H9 (cell line): Measurements from ENCODE around the gene PDE7B. TPM values are rescaled to one million over a fixed set of nuclear protein-coding genes. Genes with fewer than 3 reads are reported as not detected.

Source experiments
- DNase-seq: peaks from one replicate; pipeline ENCODE4 v3.0.0-alpha.2; 2017
- H2AFZ ChIP-seq: one replicate; pipeline ENCODE4 v1.6.1; 2013; ENCODE audit warnings: mild to moderate bottlenecking, low read length, control low read depth, moderate library complexity
- H2AK5ac ChIP-seq: 2 replicates; pipeline ENCODE4 v1.6.1; 2013; ENCODE audit warnings: low read length, control low read depth, mixed read lengths; ENCODE audit not compliant: insufficient read length
- H2BK120ac ChIP-seq: one replicate; pipeline ENCODE4 v1.6.1; 2013; ENCODE audit warnings: low read depth, mild to moderate bottlenecking, low read length, control low read depth, inconsistent platforms; ENCODE audit not compliant: poor library complexity, severe bottlenecking
- H2BK12ac ChIP-seq: 2 replicates; pipeline ENCODE4 v1.6.1; 2013; ENCODE audit warnings: low read length, control low read depth, mixed read lengths, low read depth; ENCODE audit not compliant: insufficient read length
- H2BK15ac ChIP-seq: 2 replicates; pipeline ENCODE4 v1.6.1; 2013; ENCODE audit warnings: low read depth, low read length, control low read depth
- H2BK20ac ChIP-seq: one replicate; pipeline ENCODE4 v1.6.1; 2013; ENCODE audit warnings: low read depth, mild to moderate bottlenecking, low read length, control low read depth, inconsistent platforms; ENCODE audit not compliant: poor library complexity, severe bottlenecking
- H2BK5ac ChIP-seq: 2 replicates; pipeline ENCODE4 v1.6.1; 2013; ENCODE audit warnings: low read length, control low read depth, mixed read lengths; ENCODE audit not compliant: insufficient read length
- H3K14ac ChIP-seq: 2 replicates; pipeline ENCODE4 v1.6.1; 2013; ENCODE audit warnings: low read length, control low read depth; ENCODE audit not compliant: insufficient read depth
- H3K18ac ChIP-seq: 2 replicates; pipeline ENCODE4 v1.6.1; 2013; ENCODE audit warnings: low read depth, mild to moderate bottlenecking, mixed read lengths, low read length, control low read depth; ENCODE audit not compliant: insufficient read length
- H3K23ac ChIP-seq: 2 replicates; pipeline ENCODE4 v1.6.1; 2013; ENCODE audit warnings: low read length, control low read depth, mixed read lengths, low read depth; ENCODE audit not compliant: insufficient read length
- H3K23me2 ChIP-seq: 2 replicates; pipeline ENCODE4 v1.6.1; 2013; ENCODE audit warnings: low read depth, mild to moderate bottlenecking, mixed read lengths, low read length, control low read depth; ENCODE audit not compliant: insufficient read length, poor library complexity, severe bottlenecking
- H3K27ac ChIP-seq: 2 replicates; pipeline ENCODE4 v1.5.1; 2013; ENCODE audit warnings: low read length, control low read depth, mixed read lengths, low read depth; ENCODE audit not compliant: insufficient read length
- H3K27me3 ChIP-seq: 2 replicates; pipeline ENCODE4 v1.6.1; 2013; ENCODE audit warnings: low read length, control low read depth, inconsistent platforms; ENCODE audit not compliant: insufficient read depth
- H3K4ac ChIP-seq: 2 replicates; pipeline ENCODE4 v1.6.1; 2013; ENCODE audit warnings: low read depth, mild to moderate bottlenecking, control low read depth, inconsistent platforms, low read length, moderate library complexity
- H3K4me1 ChIP-seq: 2 replicates; pipeline ENCODE4 v1.6.1; 2013; ENCODE audit warnings: low read length, control low read depth, inconsistent platforms; ENCODE audit not compliant: insufficient read depth
- H3K4me2 ChIP-seq: 2 replicates; pipeline ENCODE4 v1.6.1; 2013; ENCODE audit warnings: low read length, control low read depth, mixed read lengths; ENCODE audit not compliant: insufficient read length, insufficient read depth
- H3K56ac ChIP-seq: 2 replicates; pipeline ENCODE4 v1.6.1; 2013; ENCODE audit warnings: low read depth, mild to moderate bottlenecking, mixed read lengths, low read length, control low read depth; ENCODE audit not compliant: insufficient read length
- H3K79me1 ChIP-seq: 2 replicates; pipeline ENCODE4 v1.6.1; 2013; ENCODE audit warnings: low read depth, mild to moderate bottlenecking, moderate library complexity, low read length, control low read depth, inconsistent platforms; ENCODE audit not compliant: insufficient read depth, poor library complexity, severe bottlenecking
- H3K79me2 ChIP-seq: 2 replicates; pipeline ENCODE4 v1.6.1; 2013; ENCODE audit warnings: low read length, control low read depth, inconsistent platforms; ENCODE audit not compliant: insufficient read depth
- H3K9ac ChIP-seq: 2 replicates; pipeline ENCODE4 v1.6.1; 2013; ENCODE audit warnings: low read length, control low read depth, mixed read lengths; ENCODE audit not compliant: insufficient read length; ENCODE audit errors: extremely low read depth
- H3K9me3 ChIP-seq: one replicate; pipeline ENCODE4 v1.6.1; 2013; ENCODE audit warnings: low read depth, low read length, inconsistent platforms; ENCODE audit not compliant: control insufficient read depth
- H3T11ph ChIP-seq: one replicate; pipeline ENCODE4 v1.6.1; 2013; ENCODE audit warnings: mild to moderate bottlenecking, low read length, control low read depth, inconsistent platforms
- H4K20me1 ChIP-seq: one replicate; pipeline ENCODE4 v1.6.1; 2013; ENCODE audit not compliant: control insufficient read depth, insufficient read length, insufficient read depth
- H4K5ac ChIP-seq: 2 replicates; pipeline ENCODE4 v1.6.1; 2013; ENCODE audit warnings: low read depth, mild to moderate bottlenecking, mixed read lengths, low read length, control low read depth; ENCODE audit not compliant: insufficient read length
- H4K8ac ChIP-seq: replicated peaks from 2 replicates; pipeline ENCODE4 v1.6.1; 2013; ENCODE audit warnings: low read length, control low read depth, mixed read lengths, low read depth; ENCODE audit not compliant: insufficient read length
- H4K91ac ChIP-seq: 2 replicates; pipeline ENCODE4 v1.6.1; 2013; ENCODE audit warnings: low read depth, mild to moderate bottlenecking, moderate library complexity, mixed read lengths, low read length, control low read depth; ENCODE audit not compliant: insufficient read length
- H3K27ac Mint-ChIP-seq, 3 experiments: 2 replicates in 2 of 3; 3 replicates in 1 of 3; pipeline ENCODE4 v1.8.0; 2020 to 2021; ENCODE audit warnings: mixed read lengths in 3 of 3, mild to moderate bottlenecking in 1 of 3, moderate library complexity in 1 of 3
- H3K27me3 Mint-ChIP-seq: 2 replicates; pipeline ENCODE4 v1.8.0; 2021; ENCODE audit warnings: low read depth, mild to moderate bottlenecking, moderate library complexity, mixed read lengths
- H3K36me3 Mint-ChIP-seq, 3 experiments: 2 replicates in 2 of 3; 3 replicates in 1 of 3; pipeline ENCODE4 v1.8.0; 2020 to 2021; ENCODE audit warnings: low read depth in 3 of 3, mixed read lengths in 3 of 3; ENCODE audit not compliant: insufficient read depth in 1 of 3
- H3K4me1 Mint-ChIP-seq, 2 experiments: 2 replicates each; pipeline ENCODE4 v1.8.0; 2020; ENCODE audit warnings: mixed read lengths in 2 of 2
- H3K4me3 Mint-ChIP-seq, 2 experiments: 2 replicates in 1 of 2; 3 replicates in 1 of 2; pipeline ENCODE4 v1.8.0; 2020 to 2021; ENCODE audit warnings: mild to moderate bottlenecking in 2 of 2, mixed read lengths in 2 of 2, moderate library complexity in 1 of 2
- H3K9me3 Mint-ChIP-seq, 2 experiments: 2 replicates in 1 of 2; 3 replicates in 1 of 2; pipeline ENCODE4 v1.8.0; 2020; ENCODE audit warnings: mild to moderate bottlenecking in 2 of 2, mixed read lengths in 2 of 2, moderate library complexity in 1 of 2
- WGBS: extraction: QIAGEN DNeasy Blood & Tissue Kit; methylation state at CpG from one replicate; pipeline ENCODE4 v1.1.7; 2013; ENCODE audit warnings: missing lambda C conversion rate, low lambda C conversion rate, mixed read lengths; ENCODE audit not compliant: insufficient read length; ENCODE audit errors: extremely low coverage; 5-methylcytosine and 5-hydroxymethylcytosine counted together
- total RNA-seq: library from RNA; stranded (reverse); gene quantifications from 2 replicates; pipeline ENCODE4 v1.2.1, GENCODE V29; 2021
- TF ChIP-seq, protein P1 (sequence below): fragments of 200-600 bp; sonication (generic); conservative IDR thresholded peaks from 3 replicates; pipeline ENCODE4 v1.8.0; 2021; ENCODE audit warnings: antibody characterized with exemption, mild to moderate bottlenecking

Gene PDE7B
- total RNA-seq, 1 experiment from 2014 or later: not detected

DNA sequence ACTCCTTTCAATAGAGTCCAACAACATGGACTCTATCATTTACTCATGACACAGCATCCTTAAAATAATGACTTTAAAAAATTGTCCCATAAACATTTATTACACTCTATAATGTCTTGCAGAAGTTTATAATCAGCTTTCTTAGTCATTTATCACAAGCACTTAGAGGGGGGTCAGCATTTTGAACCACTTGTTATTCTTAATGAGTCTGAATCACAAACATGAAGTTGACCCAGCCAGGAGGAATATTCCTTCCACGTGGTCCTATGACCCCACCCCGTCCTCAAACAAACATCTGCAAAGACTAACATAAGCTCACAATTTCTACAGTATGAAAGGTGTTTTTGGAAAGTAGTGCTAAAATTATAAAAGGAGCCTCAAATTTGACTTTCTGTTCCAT is 307.5 kb downstream of the PDE7B start:
- Histone ChIP-seq H3K9me3 (no peaks in the 10 kb centered on the region), H4K20me1 (no peaks in the 10 kb centered on the region), H3K56ac (no peak overlapping the region), H3K4me2 (no peak overlapping the region), H3K9ac (no peak overlapping the region), H2BK12ac (no peak overlapping the region), H4K5ac (no peak overlapping the region), H4K91ac (no peak overlapping the region), H3K23ac (no peak overlapping the region), H2AK5ac (no peak overlapping the region), H3K79me2 (no peaks in the 10 kb centered on the region), H3K27me3 (no peaks in the 10 kb centered on the region), H3K14ac (no peak overlapping the region), H2BK120ac (no peak overlapping the region), H2BK5ac (no peak overlapping the region), H3K23me2 (no peaks in the 10 kb centered on the region), H3K79me1 (no peaks in the 10 kb centered on the region), H3T11ph (no peak overlapping the region), H2AFZ (no peak overlapping the region), H2BK15ac (no peak overlapping the region), H4K8ac (no peak overlapping the region), H3K4me1 (no peaks in the 10 kb centered on the region), H2BK20ac (no peak overlapping the region), H3K27ac (no peak overlapping the region), H3K18ac (no peak overlapping the region), H3K4ac (no peak overlapping the region)
- Mint-ChIP-seq H3K27me3 (no peaks in the 10 kb centered on the region), H3K9me3 (peaks cover 2 to 7% of the 10 kb centered on the region in 2 experiments; a peak in 3 of 5 replicates), H3K4me1 (no peaks in the 10 kb centered on the region), H3K27ac (no peak overlapping the region), H3K4me3 (no peak overlapping the region), H3K36me3 (peaks cover 0 to 3% (median 0%) of the 10 kb centered on the region in 3 experiments; a peak in 1 of 7 replicates)
- no peak for DNase-seq
- TF ChIP-seq, protein P1, sequence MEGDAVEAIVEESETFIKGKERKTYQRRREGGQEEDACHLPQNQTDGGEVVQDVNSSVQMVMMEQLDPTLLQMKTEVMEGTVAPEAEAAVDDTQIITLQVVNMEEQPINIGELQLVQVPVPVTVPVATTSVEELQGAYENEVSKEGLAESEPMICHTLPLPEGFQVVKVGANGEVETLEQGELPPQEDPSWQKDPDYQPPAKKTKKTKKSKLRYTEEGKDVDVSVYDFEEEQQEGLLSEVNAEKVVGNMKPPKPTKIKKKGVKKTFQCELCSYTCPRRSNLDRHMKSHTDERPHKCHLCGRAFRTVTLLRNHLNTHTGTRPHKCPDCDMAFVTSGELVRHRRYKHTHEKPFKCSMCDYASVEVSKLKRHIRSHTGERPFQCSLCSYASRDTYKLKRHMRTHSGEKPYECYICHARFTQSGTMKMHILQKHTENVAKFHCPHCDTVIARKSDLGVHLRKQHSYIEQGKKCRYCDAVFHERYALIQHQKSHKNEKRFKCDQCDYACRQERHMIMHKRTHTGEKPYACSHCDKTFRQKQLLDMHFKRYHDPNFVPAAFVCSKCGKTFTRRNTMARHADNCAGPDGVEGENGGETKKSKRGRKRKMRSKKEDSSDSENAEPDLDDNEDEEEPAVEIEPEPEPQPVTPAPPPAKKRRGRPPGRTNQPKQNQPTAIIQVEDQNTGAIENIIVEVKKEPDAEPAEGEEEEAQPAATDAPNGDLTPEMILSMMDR: no peak
- no CpG with 5 or more reads among the region's 2 CpGs for WGBS
